Type B pancreatic cell (in vitro differentiated cells): ENCODE data around the gene SETD4. TPM values are rescaled to one million over a fixed set of nuclear protein-coding genes. Genes with fewer than 3 reads are reported as not detected.
A peak's percentile ranks its signal among the peaks of the same experiment; 100 is the strongest.

Experiments
- DNase-seq: peaks from one replicate; pipeline ENCODE4 v3.0.0; 2021; ENCODE audit warnings: mixed read lengths; ENCODE audit not compliant: unreplicated experiment; ENCODE audit errors: extremely low spot score
- H3K27ac Mint-ChIP-seq: 2 replicates; pipeline ENCODE4 v1.8.0; 2021; ENCODE audit warnings: mild to moderate bottlenecking, mixed read lengths
- H3K27me3 Mint-ChIP-seq: 2 replicates; pipeline ENCODE4 v1.8.0; 2021; ENCODE audit warnings: mixed read lengths
- H3K36me3 Mint-ChIP-seq: 2 replicates; pipeline ENCODE4 v1.8.0; 2021; ENCODE audit warnings: mixed read lengths
- H3K4me1 Mint-ChIP-seq: one replicate; pipeline ENCODE4 v1.8.0; 2021; ENCODE audit warnings: mixed read lengths; ENCODE audit not compliant: unreplicated experiment
- H3K4me3 Mint-ChIP-seq: 2 replicates; pipeline ENCODE4 v1.8.0; 2021; ENCODE audit warnings: mild to moderate bottlenecking, mixed read lengths
- H3K9me3 Mint-ChIP-seq: 2 replicates; pipeline ENCODE4 v1.8.0; 2021; ENCODE audit warnings: mixed read lengths
- CTCF ChIP-seq: fragments of 200-600 bp; sonication (generic); conservative IDR thresholded peaks from 2 replicates; pipeline ENCODE4 v1.5.0; 2021; ENCODE audit warnings: antibody characterized with exemption, mild to moderate bottlenecking
- total RNA-seq: library from RNA; stranded (reverse); gene quantifications from 2 replicates; pipeline ENCODE4 v1.2.1, GENCODE V29; 2021; ENCODE audit warnings: low replicate concordance

SETD4 gene
- total RNA-seq, 1 donor from 2014 or later: 26.4 TPM

- no peak overlapping the region for H3K27ac Mint-ChIP-seq
- peak overlapping the region; percentile 85 for H3K4me3 Mint-ChIP-seq
- peaks cover 4% of the 10 kb centered on the region for H3K36me3 Mint-ChIP-seq
Observed at GRCh38 chr21:36070999-36071398, 10.7 kb upstream of the SETD4 start.

GRCh38 chr21:36069713-36070583 is 9.6 kb upstream of the SETD4 start, which contains the start of gene CBR1:
TSS of gene CBR1 (plus strand) at chr21:36070024. CDS start at chr21:36070116, 92 bp downstream.
- H3K4me3 Mint-ChIP-seq: peak within 1 kb of the TSS; percentile 85
- TF ChIP-seq CTCF: no peak
- no peaks in the 10 kb centered on the region for H3K27me3 Mint-ChIP-seq
- H3K36me3 Mint-ChIP-seq: peaks cover 4% of the 10 kb centered on the region
- DNase-seq: peak; percentile 79
- H3K9me3 Mint-ChIP-seq: peaks cover 9% of the 10 kb centered on the region
- peaks cover 28% of the 10 kb centered on the region for H3K4me1 Mint-ChIP-seq
- peak within 1 kb of the TSS; percentile 63 for H3K27ac Mint-ChIP-seq

More at GRCh38 chr21:36070999-36071398, 10.7 kb upstream of the SETD4 start:
- TF ChIP-seq CTCF: no peak
- H3K4me1 Mint-ChIP-seq: peaks cover 30% of the 10 kb centered on the region
- peaks cover 3% of the 10 kb centered on the region for H3K27me3 Mint-ChIP-seq
- peaks cover 9% of the 10 kb centered on the region for H3K9me3 Mint-ChIP-seq
- no peak for DNase-seq

GRCh38 chr21:36068748-36069398 is 8.5 kb upstream of the SETD4 start:
- peaks cover 28% of the 10 kb centered on the region for H3K4me1 Mint-ChIP-seq
- peak overlapping the region; percentile 11 for H3K4me3 Mint-ChIP-seq
- H3K36me3 Mint-ChIP-seq: peaks cover 4% of the 10 kb centered on the region
- H3K9me3 Mint-ChIP-seq: peaks cover 9% of the 10 kb centered on the region
- no peak for TF ChIP-seq CTCF
- no peaks in the 10 kb centered on the region for H3K27me3 Mint-ChIP-seq
- DNase-seq: no peak
- no peak overlapping the region for H3K27ac Mint-ChIP-seq

- H3K27me3 Mint-ChIP-seq: no peaks in the 10 kb centered on the region
- no peak for DNase-seq
- peaks cover 9% of the 10 kb centered on the region for H3K9me3 Mint-ChIP-seq
- H3K27ac Mint-ChIP-seq: no peak overlapping the region
- TF ChIP-seq CTCF: no peak
- peaks cover 4% of the 10 kb centered on the region for H3K36me3 Mint-ChIP-seq
- H3K4me1 Mint-ChIP-seq: peaks cover 7% of the 10 kb centered on the region
- H3K4me3 Mint-ChIP-seq: no peak overlapping the region
Observed at GRCh38 chr21:36065497-36066036, 5.2 kb upstream of the SETD4 start.

- H3K4me1 Mint-ChIP-seq: peaks cover 4% of the 10 kb centered on the region
- H3K27ac Mint-ChIP-seq: no peak overlapping the region
- peaks cover 3% of the 10 kb centered on the region for H3K36me3 Mint-ChIP-seq
- DNase-seq: no peak
- no peaks in the 10 kb centered on the region for H3K27me3 Mint-ChIP-seq
- H3K9me3 Mint-ChIP-seq: peaks cover 4% of the 10 kb centered on the region
- H3K4me3 Mint-ChIP-seq: peak overlapping the region; percentile 2
- no peak for TF ChIP-seq CTCF
Observed at GRCh38 chr21:36064085-36064460, 3.7 kb upstream of the SETD4 start.
